SK-N-SH (cell line): ENCODE results near the gene SSR4. TPM values are rescaled to one million over a fixed set of nuclear protein-coding genes. Genes with fewer than 3 reads are reported as not detected.
A peak's percentile ranks its signal among the peaks of the same experiment; 100 is the strongest.

ENCODE experiments used
- CTCF ChIA-PET: fragments of 300-600, 350-600 bp; formaldehyde crosslinking; extraction: SDS; loops from one replicate; lab custom pipeline; 2021; lab: Yijun Ruan, JAX
- POLR2A ChIA-PET: fragments of 350-600 bp; sonication (Branson Sonifier 250); formaldehyde crosslinking; extraction: SDS; loops from one replicate; lab custom pipeline; 2020; ENCODE audit warnings: antibody characterized with exemption, inconsistent platforms; lab: Yijun Ruan, JAX
- DNase-seq: peaks from one replicate; pipeline ENCODE4 v3.0.0; 2012
- H2AFZ ChIP-seq: fragments of 200-600 bp; sonication (generic); 2 replicates; pipeline ENCODE4 v1.8.1; 2016; ENCODE audit warnings: antibody characterized with exemption, mild to moderate bottlenecking, low read depth
- H3F3A ChIP-seq: fragments of 200-600 bp; sonication (generic); replicated peaks from 2 replicates; pipeline ENCODE3; 2016; ENCODE audit warnings: antibody characterized with exemption, mild to moderate bottlenecking; ENCODE audit not compliant: insufficient read depth
- H3K27ac ChIP-seq, 2 experiments: fragments of 200-500 bp in 1 of 2; fragments of 200-600 bp in 1 of 2; sonication (Bioruptor generic) in 1 of 2; sonication (generic), shearing (Covaris generic) in 1 of 2; 2 replicates each; pipeline versions ENCODE4 v1.5.1 to v1.6.1; 2014 to 2016; ENCODE audit warnings: low read depth in 2 of 2, inconsistent platforms in 1 of 2, low read length in 1 of 2, mild to moderate bottlenecking in 1 of 2, mixed read lengths in 1 of 2
- H3K27me3 ChIP-seq: fragments of 200-600 bp; sonication (generic), shearing (Covaris generic); 2 replicates; pipeline ENCODE4 v1.6.1; 2016; ENCODE audit warnings: mixed run types; ENCODE audit not compliant: insufficient read depth
- H3K36me3 ChIP-seq, 2 experiments: fragments of 200-500 bp in 1 of 2; fragments of 200-600 bp in 1 of 2; sonication (Bioruptor generic) in 1 of 2; sonication (generic) in 1 of 2; replicated peaks in 1 of 2; 2 replicates each; pipeline versions ENCODE3 to v1.5.1; 2014 to 2016; ENCODE audit warnings: low read length in 1 of 2, mild to moderate bottlenecking in 1 of 2; ENCODE audit not compliant: insufficient read depth in 2 of 2, control insufficient read depth in 1 of 2
- H3K4me1 ChIP-seq, 2 experiments: fragments of 200-500 bp in 1 of 2; fragments of 200-600 bp in 1 of 2; sonication (Bioruptor generic) in 1 of 2; sonication (generic), shearing (Covaris generic) in 1 of 2; 2 replicates each; pipeline versions ENCODE4 v1.5.1 to v1.6.1; 2014 to 2016; ENCODE audit warnings: low read depth in 1 of 2, low read length in 1 of 2, mixed run types in 1 of 2; ENCODE audit not compliant: insufficient read depth in 2 of 2, control insufficient read depth in 1 of 2
- H3K4me2 ChIP-seq: fragments of 200-600 bp; sonication (generic), shearing (Covaris generic); 2 replicates; pipeline ENCODE4 v1.6.1; 2017; ENCODE audit warnings: mixed run types
- H3K4me3 ChIP-seq, 2 experiments: fragments of 200-500 bp in 1 of 2; fragments of 200-600 bp in 1 of 2; sonication (Bioruptor generic) in 1 of 2; sonication (generic), shearing (Covaris generic) in 1 of 2; 2 replicates each; pipeline versions ENCODE4 v1.5.1 to v1.8.1; 2014 to 2016; ENCODE audit warnings: low read depth in 2 of 2, inconsistent platforms in 1 of 2, low read length in 1 of 2, mild to moderate bottlenecking in 1 of 2, mixed read lengths in 1 of 2, moderate library complexity in 1 of 2
- H3K79me2 ChIP-seq: fragments of 200-600 bp; sonication (generic); 2 replicates; pipeline ENCODE4 v1.8.1; 2017; ENCODE audit warnings: mild to moderate bottlenecking; ENCODE audit not compliant: insufficient read depth
- H3K9ac ChIP-seq: fragments of 200-600 bp; sonication (generic); 2 replicates; pipeline ENCODE4 v1.6.1; 2017; ENCODE audit warnings: mixed run types
- H3K9me2 ChIP-seq: fragments of 200-600 bp; sonication (generic); 2 replicates; pipeline ENCODE4 v1.6.1; 2017; ENCODE audit warnings: mixed run types
- H3K9me3 ChIP-seq: fragments of 200-600 bp; sonication (generic); 2 replicates; pipeline ENCODE4 v1.6.1; 2017; ENCODE audit warnings: mixed run types, mild to moderate bottlenecking, moderate library complexity
- H4K20me1 ChIP-seq: fragments of 200-600 bp; sonication (generic); 2 replicates; pipeline ENCODE4 v1.6.1; 2017; ENCODE audit warnings: mild to moderate bottlenecking, mixed run types; ENCODE audit not compliant: insufficient read depth
- EP300 ChIP-seq, 2 experiments: IDR thresholded peaks; 2 replicates each; pipeline versions ENCODE4 v1.4.0 to v1.6.1; 2012; ENCODE audit warnings: borderline replicate concordance in 1 of 2, low read depth in 1 of 2, low read length in 1 of 2
- EZH2phosphoT487 ChIP-seq: fragments of 200-600 bp; sonication (generic); IDR thresholded peaks from 2 replicates; pipeline ENCODE4 v1.6.1; 2017; ENCODE audit warnings: low read depth, mixed run types, mild to moderate bottlenecking, antibody characterized with exemption, moderate library complexity, borderline replicate concordance
- FOSL2 ChIP-seq: IDR thresholded peaks from 2 replicates; pipeline ENCODE4 v1.4.0; 2012; ENCODE audit warnings: low read depth, mild to moderate bottlenecking, moderate library complexity, borderline replicate concordance
- FOXM1 ChIP-seq: IDR thresholded peaks from 2 replicates; pipeline ENCODE4 v1.4.0; 2012; ENCODE audit warnings: low read depth, mild to moderate bottlenecking
- GATA2 ChIP-seq: sonication (generic); formaldehyde crosslinking; IDR thresholded peaks from 2 replicates; pipeline ENCODE4 v1.5.0; 2020; ENCODE audit warnings: mild to moderate bottlenecking, missing genetic modification reagents
- JUND ChIP-seq: IDR thresholded peaks from 2 replicates; pipeline ENCODE4 v1.4.0; 2012
- MEF2A ChIP-seq: IDR thresholded peaks from 2 replicates; pipeline ENCODE4 v1.4.0; 2012; ENCODE audit warnings: low read depth, borderline replicate concordance
- NFIC ChIP-seq: IDR thresholded peaks from 2 replicates; pipeline ENCODE4 v1.4.0; 2012; ENCODE audit warnings: borderline replicate concordance
- RCOR1 ChIP-seq: fragments of 150-350 bp; IDR thresholded peaks from 2 replicates; pipeline ENCODE4 v1.6.1; 2017; ENCODE audit warnings: antibody characterized with exemption, low read length
- SMC3 ChIP-seq: IDR thresholded peaks from 2 replicates; pipeline ENCODE4 v1.6.1; 2012; ENCODE audit warnings: low read depth, low read length, improper control_type of control experiment
- TAF1 ChIP-seq: IDR thresholded peaks from 2 replicates; pipeline ENCODE4 v1.6.1; 2012; ENCODE audit warnings: low read depth, mild to moderate bottlenecking, low read length, moderate library complexity, borderline replicate concordance
- YY1 ChIP-seq: IDR thresholded peaks from 2 replicates; pipeline ENCODE4 v1.4.0; 2012; ENCODE audit warnings: low read depth, mild to moderate bottlenecking
- ZBTB33 ChIP-seq: IDR thresholded peaks from 2 replicates; pipeline ENCODE4 v1.4.0; 2012; ENCODE audit warnings: low read depth, borderline replicate concordance
- WGBS: methylation state at CpG from one replicate; pipeline ENCODE4 v1.1.6; 2017; ENCODE audit warnings: low lambda C conversion rate; 5-methylcytosine and 5-hydroxymethylcytosine counted together
- polyA plus RNA-seq, 3 experiments: library from polyadenylated mRNA; depleted of rRNA; stranded (reverse); fragments of >200 nt; gene quantifications; 2 replicates each; pipeline ENCODE4 v1.2.3, GENCODE V29; 2012
- TF ChIP-seq, protein P1 (sequence below): IDR thresholded peaks from 2 replicates; pipeline ENCODE4 v1.4.0; 2012; ENCODE audit warnings: low read depth
- TF ChIP-seq, protein P2 (sequence below): IDR thresholded peaks from 2 replicates; pipeline ENCODE4; 2012

The SSR4 gene
- polyA plus RNA-seq, 1 of the 3 experiments (the other 2 are of a cell fraction): 367 TPM

- peak overlapping the region; percentile 72 for H3K4me2 ChIP-seq
- TF ChIP-seq JUND (no peak), TAF1 (no peak), YY1 (no peak), ZBTB33 (no peak), RCOR1 (no peak), FOSL2 (no peak), SMC3 (no peak)
- TF ChIP-seq, protein P1, sequence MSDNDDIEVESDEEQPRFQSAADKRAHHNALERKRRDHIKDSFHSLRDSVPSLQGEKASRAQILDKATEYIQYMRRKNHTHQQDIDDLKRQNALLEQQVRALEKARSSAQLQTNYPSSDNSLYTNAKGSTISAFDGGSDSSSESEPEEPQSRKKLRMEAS: no peak
- H3K79me2 ChIP-seq: no peaks in the 10 kb centered on the region
- peak overlapping the region; percentile 59; the same call in 1 of the 2 replicates for H2AFZ ChIP-seq
- peaks cover 22% of the 10 kb centered on the region for H3K27me3 ChIP-seq
- no peaks in the 10 kb centered on the region for H3K36me3 ChIP-seq
- H3K4me1 ChIP-seq: peaks cover 0 to 34% of the 10 kb centered on the region in 2 experiments; a peak in 1 of 4 replicates
- POLR2A ChIA-PET: interaction anchor here (0.7 to 2.7 kb wide), 6 partner anchors 9 to 103 kb away, joined by 3 to 9 read pairs (median 4); partner anchors contain the start of genes IDH3G and SSR4
- peak; percentile 90 for DNase-seq
- H3K4me3 ChIP-seq: peak overlapping the region; percentile 32 to 37
- H3K9me3 ChIP-seq: no peaks in the 10 kb centered on the region
- H3K9me2 ChIP-seq: no peaks in the 10 kb centered on the region
- no peaks in the 10 kb centered on the region for H3F3A ChIP-seq
- H3K9ac ChIP-seq: peak overlapping the region; percentile 39; the same call in 1 of the 2 replicates
- H3K27ac ChIP-seq: peak overlapping the region in 1 of 2 experiments; percentile 81; a peak in 2 of 4 replicates
- no peaks in the 10 kb centered on the region for H4K20me1 ChIP-seq
- 22% methylated on average over 20 of the region's 67 CpGs for WGBS
- CTCF ChIA-PET: interaction anchor here (0.9 to 1.8 kb wide), 5 partner anchors 14 to 130 kb away, joined by 3 to 5 read pairs (median 3); no protein-coding TSS in a partner anchor
Measured at GRCh38 chrX:153818571-153819383, 24.3 kb downstream of the SSR4 start.

DNA sequence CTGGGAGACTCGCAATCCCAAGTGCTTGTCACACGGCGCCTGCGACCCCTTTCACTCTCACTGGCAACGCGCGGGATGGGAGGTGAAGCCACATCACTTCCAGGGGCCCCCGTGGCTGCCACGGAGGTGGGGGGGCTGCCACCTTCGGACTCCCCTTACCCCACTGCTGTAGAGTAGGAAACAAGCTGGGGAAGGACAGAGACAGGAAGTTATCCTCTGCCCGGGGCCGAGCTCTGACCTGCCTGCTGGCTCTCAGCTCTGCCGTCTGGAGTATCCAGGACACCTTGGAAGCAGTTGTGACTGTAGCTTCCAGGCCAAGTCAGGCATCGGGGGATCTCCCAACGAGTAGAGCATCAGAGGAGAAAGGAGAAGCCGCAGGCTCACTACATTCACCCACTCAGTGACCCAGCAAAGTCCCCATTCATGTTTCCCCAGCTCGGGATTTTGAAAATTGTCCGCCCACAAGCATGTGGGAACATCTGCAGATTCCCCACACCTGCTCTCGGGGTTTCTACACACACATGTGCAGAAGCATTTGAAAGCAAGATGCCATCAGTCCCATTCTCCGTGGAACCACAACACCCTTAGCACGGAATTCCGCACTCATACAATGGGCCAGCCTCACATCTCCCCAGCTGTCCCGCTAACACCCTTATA lies 25.0 kb downstream of the SSR4 start:
- Histone ChIP-seq H3K9me3 (no peaks in the 10 kb centered on the region), H3F3A (no peaks in the 10 kb centered on the region), H3K4me2 (peak overlapping the region; percentile 72), H3K27ac (peak overlapping the region in 1 of 2 experiments; percentile 81; a peak in 2 of 4 replicates), H2AFZ (peak overlapping the region; percentile 59; the same call in 1 of the 2 replicates), H3K27me3 (peaks cover 22% of the 10 kb centered on the region), H3K9ac (peak overlapping the region; percentile 39; the same call in 1 of the 2 replicates), H3K36me3 (no peaks in the 10 kb centered on the region), H3K79me2 (no peaks in the 10 kb centered on the region), H4K20me1 (no peaks in the 10 kb centered on the region), H3K4me1 (peaks cover 0 to 34% of the 10 kb centered on the region in 2 experiments; a peak in 1 of 4 replicates), H3K4me3 (peak overlapping the region; percentile 32 to 37), H3K9me2 (no peaks in the 10 kb centered on the region)
- POLR2A ChIA-PET: interaction anchor here (0.7 to 2.7 kb wide), 5 partner anchors 10 to 54 kb away, joined by 3 to 9 read pairs (median 4); partner anchors contain the start of genes IDH3G and SSR4
- peak; percentile 55 for DNase-seq
- TF ChIP-seq NFIC: no peak
- TF ChIP-seq, protein P2, sequence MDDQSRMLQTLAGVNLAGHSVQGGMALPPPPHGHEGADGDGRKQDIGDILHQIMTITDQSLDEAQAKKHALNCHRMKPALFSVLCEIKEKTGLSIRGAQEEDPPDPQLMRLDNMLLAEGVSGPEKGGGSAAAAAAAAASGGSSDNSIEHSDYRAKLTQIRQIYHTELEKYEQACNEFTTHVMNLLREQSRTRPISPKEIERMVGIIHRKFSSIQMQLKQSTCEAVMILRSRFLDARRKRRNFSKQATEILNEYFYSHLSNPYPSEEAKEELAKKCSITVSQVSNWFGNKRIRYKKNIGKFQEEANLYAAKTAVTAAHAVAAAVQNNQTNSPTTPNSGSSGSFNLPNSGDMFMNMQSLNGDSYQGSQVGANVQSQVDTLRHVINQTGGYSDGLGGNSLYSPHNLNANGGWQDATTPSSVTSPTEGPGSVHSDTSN: no peak
- no peak for TF ChIP-seq EP300 (IDR thresholded peaks at IDR 0.05; ENCODE audit: borderline replicate concordance in 1 of 2, low read depth in 1 of 2, low read length in 1 of 2)
- no peak for TF ChIP-seq EZH2phosphoT487
- TF ChIP-seq MEF2A: no peak
- no peak for TF ChIP-seq FOSL2
- TF ChIP-seq GATA2 (CRISPR knock-in tag): no peak
- TF ChIP-seq FOXM1: no peak
- WGBS: 48% methylated on average over 9 of the region's 23 CpGs
- CTCF ChIA-PET: interaction anchor here (0.9 to 1.1 kb wide), 4 partner anchors 15 to 129 kb away, joined by 3 read pairs; no protein-coding TSS in a partner anchor
